CD14-positive monocyte (primary cell): ENCODE data around the gene ARPC4. TPM values are rescaled to one million over a fixed set of nuclear protein-coding genes. Genes with fewer than 3 reads are reported as not detected.
"Not testable (repeated sequence)": the region's sequence is repeated elsewhere in the genome, so short reads cannot be mapped to it uniquely, and the experiment has no call there.

ENCODE experiments used
- DNase-seq, 3 donors: peaks; one replicate each; pipeline ENCODE4 v3.0.0-alpha.2; 2011 to 2022
- H2AFZ ChIP-seq: 2 replicates; pipeline ENCODE4 v1.6.0; 2012; ENCODE audit warnings: mild to moderate bottlenecking, low read depth, low read length, inconsistent platforms; ENCODE audit not compliant: insufficient read depth, poor library complexity, severe bottlenecking
- H3K27ac ChIP-seq, 2 donors: 1 replicate in 1 of 2; 2 replicates in 1 of 2; pipeline ENCODE4 v1.5.1; 2012 to 2013; ENCODE audit warnings: low read length in 2 of 2, control low read depth in 1 of 2, inconsistent platforms in 1 of 2, low read depth in 1 of 2, mild to moderate bottlenecking in 1 of 2
- H3K27me3 ChIP-seq, 2 donors: one replicate each; pipeline versions ENCODE4 v1.6.0 to v1.6.1; 2011 to 2013; ENCODE audit warnings: low read length in 2 of 2; ENCODE audit not compliant: control insufficient read depth in 2 of 2, insufficient read depth in 2 of 2
- H3K36me3 ChIP-seq, 2 donors: replicated peaks in 1 of 2; 1 replicate in 1 of 2; 2 replicates in 1 of 2; pipeline versions ENCODE4 v1.5.1 to v1.6.1; 2012 to 2013; ENCODE audit warnings: low read length in 2 of 2, control low read depth in 1 of 2, inconsistent platforms in 1 of 2, mild to moderate bottlenecking in 1 of 2; ENCODE audit not compliant: insufficient read depth in 2 of 2, control insufficient read depth in 1 of 2
- H3K4me1 ChIP-seq, 2 donors: 1 replicate in 1 of 2; 2 replicates in 1 of 2; pipeline versions ENCODE4 v1.5.1 to v1.6.1; 2012 to 2013; ENCODE audit warnings: low read length in 2 of 2, control low read depth in 1 of 2, inconsistent platforms in 1 of 2, mild to moderate bottlenecking in 1 of 2, moderate library complexity in 1 of 2; ENCODE audit not compliant: insufficient read depth in 2 of 2, control insufficient read depth in 1 of 2
- H3K4me2 ChIP-seq: replicated peaks from 2 replicates; pipeline ENCODE3; 2012; ENCODE audit warnings: low read length, moderate library complexity, mild to moderate bottlenecking; ENCODE audit not compliant: poor library complexity, severe bottlenecking; ENCODE audit errors: extremely low read depth
- H3K4me3 ChIP-seq, 3 experiments: fragments of 200-600 bp in 1 of 3; sonication (generic) in 1 of 3; replicated peaks in 1 of 3; 1 replicate in 2 of 3; 2 replicates in 1 of 3; pipeline ENCODE4 v1.5.1; 2011 to 2013; ENCODE audit warnings: low read length in 3 of 3, mild to moderate bottlenecking in 3 of 3, control low read depth in 2 of 3, low read depth in 2 of 3, inconsistent platforms in 1 of 3, moderate library complexity in 1 of 3
- H3K79me2 ChIP-seq: 2 replicates; pipeline ENCODE4 v1.6.0; 2012; ENCODE audit warnings: mild to moderate bottlenecking, control low read depth, inconsistent platforms, low read length, moderate library complexity; ENCODE audit not compliant: insufficient read depth
- H3K9ac ChIP-seq: 2 replicates; pipeline ENCODE4 v1.6.0; 2017; ENCODE audit warnings: low read length, mild to moderate bottlenecking; ENCODE audit not compliant: insufficient read depth, poor library complexity, severe bottlenecking
- H3K9me3 ChIP-seq, 2 donors: replicated peaks in 1 of 2; 1 replicate in 1 of 2; 2 replicates in 1 of 2; pipeline versions ENCODE4 v1.5.1 to v1.6.1; 2012 to 2013; ENCODE audit warnings: low read length in 2 of 2, control low read depth in 1 of 2; ENCODE audit not compliant: control insufficient read depth in 1 of 2, insufficient read depth in 1 of 2
- H4K20me1 ChIP-seq: 2 replicates; pipeline ENCODE4 v1.6.0; 2012; ENCODE audit warnings: mild to moderate bottlenecking, low read length, control low read depth, moderate library complexity; ENCODE audit not compliant: insufficient read depth
- H3K27ac Mint-ChIP-seq, 7 donors: one replicate each; pipeline ENCODE4 v1.8.0; 2020; ENCODE audit warnings: mild to moderate bottlenecking in 7 of 7, mixed read lengths in 7 of 7, moderate library complexity in 6 of 7, inconsistent platforms in 2 of 7
- H3K27me3 Mint-ChIP-seq, 3 donors: one replicate each; pipeline ENCODE4 v1.8.0; 2021 to 2022; ENCODE audit warnings: low read depth in 3 of 3, mild to moderate bottlenecking in 3 of 3, mixed read lengths in 3 of 3, moderate library complexity in 3 of 3, inconsistent platforms in 1 of 3
- H3K36me3 Mint-ChIP-seq, 2 donors: one replicate each; pipeline ENCODE4 v1.8.0; 2020; ENCODE audit warnings: mixed read lengths in 2 of 2, inconsistent platforms in 1 of 2, mild to moderate bottlenecking in 1 of 2
- H3K4me1 Mint-ChIP-seq: one replicate; pipeline ENCODE4 v1.8.0; 2020; ENCODE audit warnings: mild to moderate bottlenecking, mixed read lengths
- H3K4me3 Mint-ChIP-seq, 2 donors: one replicate each; pipeline ENCODE4 v1.8.0; 2020; ENCODE audit warnings: mild to moderate bottlenecking in 2 of 2, mixed read lengths in 2 of 2, moderate library complexity in 1 of 2
- H3K9me3 Mint-ChIP-seq, 7 donors: one replicate each; pipeline ENCODE4 v1.8.0; 2020 to 2022; ENCODE audit warnings: mixed read lengths in 7 of 7, mild to moderate bottlenecking in 6 of 7, moderate library complexity in 6 of 7, inconsistent platforms in 2 of 7
- CTCF ChIP-seq: fragments of 200-600 bp; IDR thresholded peaks from one replicate; pipeline ENCODE4 v1.8.0; 2022; ENCODE audit warnings: antibody characterized with exemption, mild to moderate bottlenecking
- WGBS: methylation state at CpG from one replicate; pipeline ENCODE4 v1.1.5; 2013; ENCODE audit warnings: missing lambda C conversion rate; ENCODE audit not compliant: insufficient coverage; 5-methylcytosine and 5-hydroxymethylcytosine counted together
- intact Hi-C, 2 donors: fragments of 100-400 bp; cut with micrococcal nuclease; formaldehyde crosslinking; loops; one replicate each; pipeline versions ENCODE4 v1.15.0 to v1.15.1; 2023
- polyA plus RNA-seq, 3 donors: library from polyadenylated mRNA; depleted of rRNA in 1 of 3; unstranded in 2 of 3; stranded (reverse) in 1 of 3; fragments of 300-500 nt in 2 of 3; fragments of >200 nt in 1 of 3; fragmentation: Illumina TruSeq in 2 of 3; gene quantifications; 1 replicate in 2 of 3; 2 replicates in 1 of 3; pipeline ENCODE4 v1.2.3, GENCODE V29; 2012 to 2021

ARPC4 gene
- polyA plus RNA-seq, 3 donors = 211 to 390 (median 389) TPM

GRCh38 chr3:9852528-9852927 lies 59.6 kb downstream of the ARPC4 start:
- Mint-ChIP-seq H3K4me3 (no peak overlapping the region), H3K27me3 (peaks cover 2 to 3% (median 3%) of the 10 kb centered on the region in 3 donors), H3K36me3 (no peaks in the 10 kb centered on the region), H3K9me3 (peaks cover 0 to 1% (median 0%) of the 10 kb centered on the region in 7 donors), H3K27ac (no peak overlapping the region), H3K4me1 (peaks cover 2% of the 10 kb centered on the region)
- no peak for DNase-seq
- no peak overlapping the region for H3K27ac ChIP-seq
- no peaks in the 10 kb centered on the region for H3K36me3 ChIP-seq
- no peaks in the 10 kb centered on the region for H3K4me1 ChIP-seq
- no peaks in the 10 kb centered on the region for H4K20me1 ChIP-seq
- no peak overlapping the region for H2AFZ ChIP-seq
- no peak overlapping the region for H3K4me2 ChIP-seq
- WGBS = no CpG with 5 or more reads among the region's 6 CpGs
- H3K27me3 ChIP-seq = no peaks in the 10 kb centered on the region
- no peaks in the 10 kb centered on the region for H3K79me2 ChIP-seq
- H3K9me3 ChIP-seq = no peaks in the 10 kb centered on the region
- intact Hi-C loops = no loop called here
- H3K4me3 ChIP-seq = no peak overlapping the region
- no peak overlapping the region for H3K9ac ChIP-seq
- no peak for TF ChIP-seq CTCF

GRCh38 chr3:9854291-9854940 lies 61.5 kb downstream of the ARPC4 start:
- H3K4me1 ChIP-seq, H3K9me3 ChIP-seq, H2AFZ ChIP-seq, H3K27ac ChIP-seq, H3K79me2 ChIP-seq, H3K4me1 Mint-ChIP-seq, H3K36me3 ChIP-seq, H3K4me3 Mint-ChIP-seq, H3K27ac Mint-ChIP-seq, intact Hi-C loops, H3K4me3 ChIP-seq, H3K4me2 ChIP-seq, H3K36me3 Mint-ChIP-seq, DNase-seq, H3K9me3 Mint-ChIP-seq, H4K20me1 ChIP-seq, H3K27me3 Mint-ChIP-seq, H3K27me3 ChIP-seq, H3K9ac ChIP-seq: not testable (repeated sequence)
- 98% methylated on average over 6 of the region's 11 CpGs for WGBS
